Colonic mucosa (tissue), 4 donors: Measurements from ENCODE around the gene HSF4. TPM values are rescaled to one million over a fixed set of nuclear protein-coding genes. Genes with fewer than 3 reads are reported as not detected.
A peak's percentile ranks its signal among the peaks of the same experiment; 100 is the strongest.

Experiments
- DNase-seq: peaks from one replicate; pipeline ENCODE4 v3.0.0-alpha.2; 2020
- H3K27ac ChIP-seq: fragments of 200-600 bp; one replicate; pipeline ENCODE4 v1.8.0; 2021
- H3K27me3 ChIP-seq: fragments of 200-600 bp; one replicate; pipeline ENCODE4 v1.8.0; 2021
- H3K36me3 ChIP-seq: fragments of 200-600 bp; one replicate; pipeline ENCODE4 v1.8.0; 2021
- H3K4me1 ChIP-seq: fragments of 200-600 bp; one replicate; pipeline ENCODE4 v1.8.0; 2021; ENCODE audit warnings: mild to moderate bottlenecking
- H3K4me3 ChIP-seq: fragments of 200-600 bp; one replicate; pipeline ENCODE4 v1.8.0; 2021
- H3K9ac ChIP-seq, 2 donors: one replicate each; pipeline ENCODE4 v1.7.0; 2013; ENCODE audit warnings: control low read depth in 2 of 2, low read depth in 2 of 2, low read length in 2 of 2
- H3K9me3 ChIP-seq: fragments of 200-600 bp; one replicate; pipeline ENCODE4 v1.8.0; 2021
- intact Hi-C: fragments of 100-400 bp; cut with DNase I; formaldehyde crosslinking; loops from one replicate; pipeline ENCODE4 v1.14.1; 2022
- total RNA-seq, 2 donors: library from RNA; stranded (reverse); fragmentation: NEBNext Ultra II Directional in 1 of 2; extraction: Animal tissue kit (Norgen Biotek cat#: 25700) in 1 of 2; gene quantifications; one replicate each; pipeline ENCODE4 v1.2.1, GENCODE V29; 2021
- TF ChIP-seq, protein P1 (sequence below): fragments of 200-600 bp; IDR thresholded peaks from one replicate; pipeline ENCODE4 v1.8.0; 2022; ENCODE audit warnings: antibody characterized with exemption, mild to moderate bottlenecking
- donor health status: healthy.
- donor health status: DM: no; HTN: no; CAD: no.
- donor health status: DM: no; HTN: no; CAD: no.

The HSF4 gene
- total RNA-seq, 2 donors from 2014 or later, result 23.6 TPM

- Histone ChIP-seq H3K4me3 (no peak overlapping the region), H3K27ac (no peak overlapping the region), H3K4me1 (no peaks in the 10 kb centered on the region), H3K9ac (peak overlapping the region in 1 of 2 donors; percentile 8), H3K9me3 (no peaks in the 10 kb centered on the region), H3K36me3 (no peaks in the 10 kb centered on the region), H3K27me3 (no peaks in the 10 kb centered on the region)
- TF ChIP-seq, protein P1, sequence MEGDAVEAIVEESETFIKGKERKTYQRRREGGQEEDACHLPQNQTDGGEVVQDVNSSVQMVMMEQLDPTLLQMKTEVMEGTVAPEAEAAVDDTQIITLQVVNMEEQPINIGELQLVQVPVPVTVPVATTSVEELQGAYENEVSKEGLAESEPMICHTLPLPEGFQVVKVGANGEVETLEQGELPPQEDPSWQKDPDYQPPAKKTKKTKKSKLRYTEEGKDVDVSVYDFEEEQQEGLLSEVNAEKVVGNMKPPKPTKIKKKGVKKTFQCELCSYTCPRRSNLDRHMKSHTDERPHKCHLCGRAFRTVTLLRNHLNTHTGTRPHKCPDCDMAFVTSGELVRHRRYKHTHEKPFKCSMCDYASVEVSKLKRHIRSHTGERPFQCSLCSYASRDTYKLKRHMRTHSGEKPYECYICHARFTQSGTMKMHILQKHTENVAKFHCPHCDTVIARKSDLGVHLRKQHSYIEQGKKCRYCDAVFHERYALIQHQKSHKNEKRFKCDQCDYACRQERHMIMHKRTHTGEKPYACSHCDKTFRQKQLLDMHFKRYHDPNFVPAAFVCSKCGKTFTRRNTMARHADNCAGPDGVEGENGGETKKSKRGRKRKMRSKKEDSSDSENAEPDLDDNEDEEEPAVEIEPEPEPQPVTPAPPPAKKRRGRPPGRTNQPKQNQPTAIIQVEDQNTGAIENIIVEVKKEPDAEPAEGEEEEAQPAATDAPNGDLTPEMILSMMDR, result no peak
- DNase-seq, result no peak
- intact Hi-C loops, result no loop called here
Measured at GRCh38 chr16:67207249-67208091, 42.9 kb downstream of the HSF4 start.

DNA sequence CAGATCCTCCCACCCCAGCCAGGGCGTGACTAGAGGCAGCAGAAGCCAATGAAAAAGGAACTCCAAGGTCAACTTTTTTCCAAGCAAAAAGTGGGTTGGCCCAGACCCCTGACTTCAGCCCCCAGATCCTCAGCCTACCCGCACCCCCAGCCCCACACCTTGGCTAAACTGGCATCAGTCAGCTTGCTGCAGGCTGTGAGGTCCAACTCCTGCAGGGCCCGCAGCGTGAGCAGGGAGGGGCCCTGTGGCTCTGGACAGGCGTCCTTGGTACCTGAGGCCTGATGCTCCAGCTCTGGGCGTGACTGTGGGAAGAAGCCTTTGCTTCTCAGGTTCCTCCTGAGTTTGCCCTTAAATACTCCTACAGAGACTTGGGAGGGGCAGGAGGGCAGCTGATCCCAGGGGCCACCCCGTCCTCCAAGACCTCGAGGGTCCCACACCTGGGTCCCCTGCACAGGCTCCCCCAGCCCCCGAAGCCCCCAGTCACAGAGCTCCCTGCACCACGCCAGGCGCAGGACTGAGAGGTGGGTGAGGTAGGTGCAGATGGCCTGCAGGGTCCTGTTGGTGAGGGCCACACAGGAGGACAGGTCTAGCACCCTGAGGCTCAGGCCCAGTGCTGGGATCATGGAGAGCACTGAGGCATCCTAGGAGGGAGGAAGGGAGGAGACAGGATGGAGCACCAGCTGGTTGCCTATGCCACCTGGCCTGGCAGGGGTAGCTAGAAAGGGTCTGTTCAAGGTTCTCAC lies 43.8 kb downstream of the HSF4 start:
- no peaks in the 10 kb centered on the region for H3K9me3 ChIP-seq
- intact Hi-C loops, result no loop called here
- no peaks in the 10 kb centered on the region for H3K27me3 ChIP-seq
- H3K36me3 ChIP-seq, result no peaks in the 10 kb centered on the region
- TF ChIP-seq, protein P1, result no peak
- H3K27ac ChIP-seq, result no peak overlapping the region
- H3K4me3 ChIP-seq, result no peak overlapping the region
- H3K9ac ChIP-seq, result no peak overlapping the region
- DNase-seq, result no peak
- H3K4me1 ChIP-seq, result no peaks in the 10 kb centered on the region

- no peaks in the 10 kb centered on the region for H3K9me3 ChIP-seq
- TF ChIP-seq, protein P1, result no peak
- H3K4me3 ChIP-seq, result no peak overlapping the region
- H3K36me3 ChIP-seq, result no peaks in the 10 kb centered on the region
- intact Hi-C loops, result no loop called here
- no peak overlapping the region for H3K9ac ChIP-seq
- no peaks in the 10 kb centered on the region for H3K27me3 ChIP-seq
- no peak overlapping the region for H3K27ac ChIP-seq
- DNase-seq, result no peak
- H3K4me1 ChIP-seq, result no peaks in the 10 kb centered on the region
Measured at GRCh38 chr16:67209565-67209964, 45.0 kb downstream of the HSF4 start.

GRCh38 chr16:67210069-67210937 lies 45.8 kb downstream of the HSF4 start:
- no peaks in the 10 kb centered on the region for H3K27me3 ChIP-seq
- no peak overlapping the region for H3K27ac ChIP-seq
- no peaks in the 10 kb centered on the region for H3K9me3 ChIP-seq
- TF ChIP-seq, protein P1, result no peak
- no peak overlapping the region for H3K9ac ChIP-seq
- DNase-seq, result no peak
- intact Hi-C loops, result no loop called here
- no peaks in the 10 kb centered on the region for H3K4me1 ChIP-seq
- H3K36me3 ChIP-seq, result no peaks in the 10 kb centered on the region
- no peak overlapping the region for H3K4me3 ChIP-seq

DNA sequence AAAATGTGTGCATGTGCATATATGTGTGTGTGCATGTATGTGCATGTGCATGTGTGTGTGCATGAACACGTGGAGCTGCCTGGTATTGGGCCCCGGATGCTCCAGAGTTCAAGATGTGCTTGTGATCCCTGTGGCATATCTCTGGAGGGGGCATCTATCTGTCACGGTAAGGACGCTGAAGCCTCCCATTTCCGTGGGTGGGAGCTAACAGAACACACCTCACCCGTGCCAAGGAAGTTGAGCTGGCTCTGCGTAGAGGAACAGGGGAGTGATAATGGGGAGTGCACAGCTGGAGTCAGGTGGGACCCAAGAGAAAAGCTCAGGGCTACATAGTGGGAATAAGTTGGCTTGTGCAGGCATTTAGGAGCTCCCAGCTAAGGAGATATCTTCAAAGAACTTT lies 47.1 kb downstream of the HSF4 start:
- intact Hi-C loops, result no loop called here
- Histone ChIP-seq H3K27me3 (no peaks in the 10 kb centered on the region), H3K27ac (no peak overlapping the region), H3K9ac (no peak overlapping the region), H3K4me3 (no peak overlapping the region), H3K4me1 (no peaks in the 10 kb centered on the region), H3K36me3 (no peaks in the 10 kb centered on the region), H3K9me3 (no peaks in the 10 kb centered on the region)
- DNase-seq, result no peak
- TF ChIP-seq, protein P1, result no peak
